HUES64 (cell line): ENCODE results near the gene ADARB2.
"Not testable (repeated sequence)": the region's sequence is repeated elsewhere in the genome, so short reads cannot be mapped to it uniquely, and the experiment has no call there.

Source experiments
- H3K27ac ChIP-seq: 2 replicates; pipeline ENCODE4 v1.7.0; 2013; ENCODE audit warnings: low read depth, low read length, inconsistent platforms
- H3K27me3 ChIP-seq: 2 replicates; pipeline ENCODE4 v1.6.1; 2013; ENCODE audit warnings: mild to moderate bottlenecking, low read length; ENCODE audit not compliant: insufficient read depth
- H3K36me3 ChIP-seq: 2 replicates; pipeline ENCODE4 v1.6.1; 2013; ENCODE audit warnings: mild to moderate bottlenecking, low read length; ENCODE audit not compliant: insufficient read depth
- H3K4me1 ChIP-seq: 2 replicates; pipeline ENCODE4 v1.6.1; 2013; ENCODE audit warnings: mild to moderate bottlenecking, low read length, moderate library complexity; ENCODE audit not compliant: insufficient read depth
- H3K4me3 ChIP-seq: 2 replicates; pipeline ENCODE4 v1.5.1; 2013; ENCODE audit warnings: mild to moderate bottlenecking, low read length, moderate library complexity
- H3K9ac ChIP-seq: 2 replicates; pipeline ENCODE4 v1.6.1; 2013; ENCODE audit warnings: mild to moderate bottlenecking, low read depth, low read length
- H3K9me3 ChIP-seq: 2 replicates; pipeline ENCODE4 v1.6.1; 2013; ENCODE audit warnings: low read depth, low read length; ENCODE audit not compliant: insufficient read depth
- WGBS: fragments of 150-250, 120-280 bp; methylation state at CpG from one replicate; pipeline ENCODE4 v1.1.7; 2013; ENCODE audit warnings: missing lambda C conversion rate; 5-methylcytosine and 5-hydroxymethylcytosine counted together

The ADARB2 gene

DNA sequence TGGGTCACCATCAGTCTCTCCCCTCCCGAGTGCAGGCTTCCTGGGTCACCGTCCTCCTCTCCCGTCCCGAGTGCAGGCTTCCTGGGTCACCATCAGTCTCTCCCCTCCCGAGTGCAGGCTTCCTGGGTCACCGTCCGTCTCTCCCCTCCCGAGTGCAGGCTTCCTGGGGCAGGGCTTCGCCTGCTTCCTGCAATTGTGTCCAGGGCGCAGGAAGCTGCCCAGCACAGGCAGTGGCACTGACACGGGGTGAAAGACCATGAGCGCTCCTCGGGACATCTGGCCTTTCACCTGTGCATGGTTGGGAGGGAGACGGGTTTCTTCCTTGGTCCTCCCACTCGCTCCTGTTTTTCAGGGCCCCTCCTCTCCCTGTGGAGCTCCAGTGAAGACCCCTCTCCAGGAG, 339.2 kb downstream of the ADARB2 start:
- 90% methylated on average over 15 of the region's 15 CpGs for WGBS
- H3K27me3 ChIP-seq, H3K36me3 ChIP-seq, H3K9ac ChIP-seq, H3K4me3 ChIP-seq, H3K4me1 ChIP-seq, H3K27ac ChIP-seq, H3K9me3 ChIP-seq: not testable (repeated sequence)

DNA sequence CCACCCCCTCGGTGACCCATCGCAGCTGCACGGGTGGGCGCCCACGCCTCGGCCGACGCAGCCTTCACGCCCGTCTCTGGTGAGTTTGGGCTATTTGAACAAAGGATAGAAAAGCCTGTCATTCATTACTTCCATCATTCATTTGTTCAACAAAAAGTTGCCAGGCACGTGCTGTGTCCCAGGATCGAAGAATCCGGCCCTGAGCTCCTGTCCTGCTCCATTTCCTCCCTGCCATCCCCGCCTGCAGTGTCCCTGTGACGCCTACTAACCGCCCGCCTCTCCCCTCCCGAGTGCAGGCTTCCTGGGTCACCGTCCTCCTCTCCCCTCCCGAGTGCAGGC, 341.1 kb downstream of the ADARB2 start:
- Histone ChIP-seq H3K36me3 (no peaks in the 10 kb centered on the region), H3K4me3 (no peak overlapping the region), H3K9ac (no peak overlapping the region), H3K27ac (no peak overlapping the region), H3K9me3 (no peaks in the 10 kb centered on the region), H3K4me1 (no peaks in the 10 kb centered on the region), H3K27me3 (no peaks in the 10 kb centered on the region)
- WGBS: 86% methylated on average over 20 of the region's 20 CpGs

DNA sequence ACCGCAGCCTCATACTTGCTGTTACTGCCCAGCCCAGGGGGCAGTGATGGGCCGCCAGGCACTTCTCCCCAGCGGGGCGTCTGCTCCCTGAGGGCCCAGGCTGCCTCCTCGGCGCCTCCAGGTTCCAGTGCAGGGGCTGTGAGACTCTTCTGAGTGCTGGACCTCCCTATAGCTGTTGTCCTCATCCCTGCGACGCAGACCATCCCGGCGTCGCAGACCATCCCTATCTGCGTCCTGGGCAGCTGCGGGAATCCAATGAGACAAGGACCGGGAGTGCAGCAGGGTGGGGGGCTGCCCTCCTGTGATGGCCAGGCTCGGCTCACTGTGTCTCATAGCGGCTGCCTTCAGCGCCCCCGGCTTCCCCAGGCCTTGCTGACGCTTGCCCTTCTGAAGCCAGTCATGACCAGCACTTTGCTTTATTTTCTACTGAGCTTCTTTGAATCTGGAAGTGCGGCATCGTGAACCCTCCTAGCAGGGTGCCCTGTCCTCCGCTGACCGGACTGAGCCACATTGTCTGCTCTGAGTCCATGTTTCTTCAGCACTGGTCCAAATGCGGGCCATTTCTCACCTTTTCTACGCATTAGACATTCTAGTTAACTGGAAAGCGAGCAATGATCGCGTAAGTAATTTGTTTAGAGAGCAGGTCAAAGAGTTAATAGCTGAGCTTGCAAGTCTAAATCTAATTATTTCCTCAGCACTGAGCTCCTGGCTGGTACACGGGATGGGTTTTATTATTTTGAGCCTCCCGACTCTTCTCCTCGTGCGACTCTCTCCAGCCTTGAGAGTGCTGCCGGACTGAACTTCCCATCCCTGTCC, 341.6 kb downstream of the ADARB2 start:
- WGBS: 94% methylated on average over 33 of the region's 33 CpGs
- Histone ChIP-seq H3K27me3 (no peaks in the 10 kb centered on the region), H3K27ac (no peak overlapping the region), H3K36me3 (no peaks in the 10 kb centered on the region), H3K4me3 (no peak overlapping the region), H3K9ac (no peak overlapping the region), H3K4me1 (no peaks in the 10 kb centered on the region), H3K9me3 (no peaks in the 10 kb centered on the region)

DNA sequence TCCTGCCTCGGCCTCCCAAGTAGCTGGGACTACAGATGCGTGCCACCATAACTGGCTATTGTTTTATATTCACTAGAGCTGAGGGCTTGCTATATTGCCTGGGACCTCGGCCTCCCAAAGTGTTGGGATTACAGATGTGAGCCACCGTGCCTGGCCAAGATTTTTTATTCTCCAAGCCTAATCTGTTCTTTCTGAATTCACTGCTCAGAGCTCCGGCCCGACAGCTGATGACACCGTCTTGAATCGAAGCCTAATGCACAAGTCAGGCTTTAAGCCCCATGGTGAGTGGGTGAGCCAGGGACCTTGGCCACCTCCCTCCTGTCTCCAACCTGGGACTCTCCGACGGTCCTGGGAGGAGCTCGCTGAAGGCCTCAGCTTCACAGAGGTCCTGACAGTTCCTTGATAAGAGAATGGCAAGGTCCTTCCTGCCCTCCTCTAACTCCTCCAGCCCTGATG, 342.3 kb downstream of the ADARB2 start:
- no peaks in the 10 kb centered on the region for H3K4me1 ChIP-seq
- no peak overlapping the region for H3K9ac ChIP-seq
- no peaks in the 10 kb centered on the region for H3K9me3 ChIP-seq
- H3K27me3 ChIP-seq: no peaks in the 10 kb centered on the region
- no peak overlapping the region for H3K27ac ChIP-seq
- H3K4me3 ChIP-seq: no peak overlapping the region
- WGBS: 94% methylated on average over 11 of the region's 11 CpGs
- H3K36me3 ChIP-seq: no peaks in the 10 kb centered on the region

DNA sequence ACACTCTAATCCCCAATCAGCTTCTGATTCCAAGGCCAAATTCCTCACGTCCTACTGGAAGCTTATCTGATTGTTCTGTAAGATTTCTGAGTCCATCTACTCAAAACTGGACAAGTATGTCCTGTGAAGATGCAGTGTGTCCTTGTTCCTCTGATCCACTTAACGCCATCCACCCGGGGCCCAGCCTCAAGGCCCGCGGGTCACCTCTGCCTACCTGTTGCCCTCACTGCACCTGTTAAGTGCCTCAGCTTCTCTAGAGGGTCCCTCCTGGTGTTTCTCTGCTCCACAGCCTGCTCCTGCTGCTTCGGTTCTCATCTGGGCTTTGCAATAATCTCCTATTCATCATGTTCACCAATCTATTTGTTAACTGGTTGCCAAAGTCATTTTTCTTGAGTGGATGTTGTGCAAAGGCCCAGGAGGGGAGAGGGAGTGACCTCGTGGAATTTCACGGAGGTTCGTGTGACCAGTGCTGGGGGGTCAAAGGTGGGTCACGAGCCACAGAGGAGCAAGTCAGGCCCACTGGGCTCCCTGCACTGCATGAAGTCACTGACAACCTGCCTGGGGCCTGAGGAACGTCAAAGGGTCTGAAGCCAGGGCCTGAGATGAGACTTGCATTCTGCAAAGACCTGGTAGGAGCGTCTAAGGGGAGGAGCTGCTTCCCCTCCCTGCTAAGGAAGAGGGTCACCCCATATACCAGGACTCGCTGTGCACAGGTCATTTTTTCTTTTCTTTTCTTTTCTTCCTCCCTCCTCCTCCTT, 343.0 kb downstream of the ADARB2 start:
- H3K27ac ChIP-seq: no peak overlapping the region
- no peaks in the 10 kb centered on the region for H3K36me3 ChIP-seq
- H3K27me3 ChIP-seq: no peaks in the 10 kb centered on the region
- no peaks in the 10 kb centered on the region for H3K9me3 ChIP-seq
- H3K4me1 ChIP-seq: no peaks in the 10 kb centered on the region
- H3K4me3 ChIP-seq: no peak overlapping the region
- 91% methylated on average over 13 of the region's 13 CpGs for WGBS
- no peak overlapping the region for H3K9ac ChIP-seq

DNA sequence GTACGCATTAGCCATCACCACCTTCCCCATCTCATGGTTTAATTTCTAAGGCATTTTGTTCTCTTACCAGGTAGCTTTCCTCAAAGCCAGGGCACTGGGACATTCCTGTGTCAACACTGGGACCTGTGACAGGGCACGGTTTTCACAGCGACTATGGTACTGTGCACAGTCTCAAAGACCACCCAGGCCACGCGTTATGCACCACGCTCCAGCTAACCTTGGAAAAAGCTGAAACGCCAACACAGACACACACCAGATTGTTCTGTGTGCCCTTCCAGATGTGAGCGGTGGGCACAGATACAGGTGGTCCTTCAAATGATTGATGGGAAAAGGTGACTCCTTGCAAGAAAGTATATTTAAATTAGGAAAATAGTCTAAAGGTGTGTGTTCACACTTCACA, 343.8 kb downstream of the ADARB2 start:
- Histone ChIP-seq H3K27ac (no peak overlapping the region), H3K4me3 (no peak overlapping the region), H3K9ac (no peak overlapping the region), H3K27me3 (no peaks in the 10 kb centered on the region), H3K36me3 (no peaks in the 10 kb centered on the region), H3K4me1 (no peaks in the 10 kb centered on the region), H3K9me3 (no peaks in the 10 kb centered on the region)
- WGBS: 97% methylated on average over 8 of the region's 8 CpGs

DNA sequence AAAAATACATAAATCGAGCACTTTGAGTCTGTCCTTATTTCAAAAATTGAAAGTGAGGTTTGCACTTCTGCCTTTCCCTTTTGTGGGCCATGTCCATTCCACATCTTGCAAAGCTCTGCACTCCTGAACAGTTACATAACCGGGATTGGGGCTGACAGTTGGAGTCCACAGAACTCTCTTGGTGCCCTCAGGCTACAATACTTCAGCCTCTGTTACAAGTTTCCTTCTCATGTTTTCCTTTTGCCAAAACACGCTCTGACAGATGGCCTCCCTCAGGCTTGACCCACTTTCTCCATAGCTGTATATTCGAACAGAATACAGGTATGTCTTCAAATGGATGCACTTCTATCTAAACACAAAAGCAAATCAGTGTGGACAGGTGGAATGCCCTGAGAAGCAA, 345.2 kb downstream of the ADARB2 start:
- WGBS: 91% methylated on average over 4 of the region's 4 CpGs

DNA sequence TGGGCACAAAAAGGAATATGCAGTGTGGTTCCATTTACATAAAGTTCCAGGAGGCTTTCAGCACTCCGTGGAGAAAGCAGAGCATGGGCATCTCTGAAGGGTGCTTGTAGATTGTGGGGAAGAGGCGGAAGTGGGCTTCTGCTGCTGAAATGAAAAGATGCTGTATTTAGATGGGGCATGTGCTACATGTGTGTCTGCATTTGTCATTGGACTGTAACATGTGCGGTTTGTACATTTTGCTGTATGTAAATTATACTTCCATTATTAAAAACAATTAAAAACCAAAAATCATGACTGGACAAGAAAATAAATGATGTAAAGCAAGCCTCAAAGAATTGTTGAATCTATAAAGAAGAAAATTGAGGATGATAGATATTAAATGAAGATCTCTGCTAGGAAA, 347.1 kb downstream of the ADARB2 start:
- Histone ChIP-seq H3K27ac (no peak overlapping the region), H3K9me3 (no peaks in the 10 kb centered on the region), H3K27me3 (no peaks in the 10 kb centered on the region), H3K4me3 (no peak overlapping the region), H3K9ac (no peak overlapping the region), H3K4me1 (no peaks in the 10 kb centered on the region), H3K36me3 (no peaks in the 10 kb centered on the region)
- 76% methylated on average over 2 of the region's 3 CpGs for WGBS

More for the DNA sequence above, 345.2 kb downstream of the ADARB2 start:
- Histone ChIP-seq H3K4me1 (no peaks in the 10 kb centered on the region), H3K36me3 (no peaks in the 10 kb centered on the region), H3K27me3 (no peaks in the 10 kb centered on the region), H3K9ac (no peak overlapping the region), H3K4me3 (no peak overlapping the region), H3K27ac (no peak overlapping the region), H3K9me3 (no peaks in the 10 kb centered on the region)

DNA sequence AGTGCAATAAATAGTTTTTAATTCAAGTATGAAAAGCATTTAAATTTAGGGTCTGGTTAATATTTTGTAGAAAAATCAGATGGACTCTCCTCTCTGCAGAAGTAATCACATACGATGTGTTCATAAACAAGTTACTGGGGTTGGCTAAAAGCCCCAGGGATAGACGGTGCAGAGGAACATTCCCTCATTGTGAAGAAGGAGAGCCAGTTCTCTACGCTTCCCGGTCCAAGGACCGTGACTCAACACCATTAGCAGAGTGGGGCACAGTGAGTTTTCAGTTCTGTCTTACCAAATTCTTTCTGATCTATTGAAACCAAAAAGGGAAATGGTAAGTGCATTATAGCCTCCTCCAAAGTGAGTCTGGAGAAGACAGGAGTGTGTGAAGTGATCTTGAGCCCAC, 353.3 kb downstream of the ADARB2 start:
- Histone ChIP-seq H3K27me3 (no peaks in the 10 kb centered on the region), H3K9ac (no peak overlapping the region), H3K9me3 (no peaks in the 10 kb centered on the region), H3K27ac (no peak overlapping the region), H3K4me3 (no peak overlapping the region), H3K36me3 (no peaks in the 10 kb centered on the region), H3K4me1 (peaks cover 30% of the 10 kb centered on the region)
- 90% methylated on average over 5 of the region's 5 CpGs for WGBS

DNA sequence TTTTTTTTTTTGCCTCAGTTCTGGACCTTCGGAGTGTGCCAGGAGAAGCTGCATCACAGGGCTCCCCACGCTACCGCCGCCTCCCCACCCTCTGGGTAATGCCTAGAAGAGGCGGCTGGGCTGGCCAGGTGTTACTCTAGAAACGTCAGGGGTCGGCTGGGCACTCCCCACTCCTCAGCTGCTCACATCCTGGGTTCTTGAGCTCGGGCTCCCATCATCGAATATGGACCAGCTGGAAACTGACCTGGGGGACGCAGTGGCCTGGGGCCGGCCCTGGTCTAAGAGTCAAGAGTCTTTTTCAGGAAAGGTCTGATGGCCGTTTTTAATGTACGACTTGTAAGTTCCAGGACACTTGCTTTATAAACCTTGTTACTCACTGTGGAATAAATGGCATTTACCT, 354.6 kb downstream of the ADARB2 start:
- 92% methylated on average over 13 of the region's 13 CpGs for WGBS
- H3K27me3 ChIP-seq: no peaks in the 10 kb centered on the region
- no peak overlapping the region for H3K9ac ChIP-seq
- H3K27ac ChIP-seq: no peak overlapping the region
- H3K4me1 ChIP-seq: peaks cover 30% of the 10 kb centered on the region
- H3K9me3 ChIP-seq: no peaks in the 10 kb centered on the region
- H3K4me3 ChIP-seq: no peak overlapping the region
- no peaks in the 10 kb centered on the region for H3K36me3 ChIP-seq

DNA sequence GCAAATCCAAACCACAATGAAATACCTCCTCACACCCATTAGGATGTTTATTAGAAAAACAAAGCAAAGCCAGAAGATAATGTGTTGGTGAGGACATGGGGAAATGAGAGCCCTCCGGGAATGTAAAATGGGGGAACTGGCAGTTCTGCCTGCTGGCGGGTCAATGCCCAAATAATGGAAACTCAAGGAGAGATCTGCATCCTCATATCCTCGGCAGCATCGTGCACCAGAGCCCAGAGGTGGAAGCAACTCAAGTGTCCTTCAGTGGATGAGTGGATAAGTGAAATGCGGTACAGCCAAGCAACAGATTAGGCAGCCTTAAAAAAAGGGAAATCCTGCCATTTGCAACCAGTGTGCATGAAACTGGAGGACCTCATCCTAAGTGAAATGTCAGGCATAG, 356.0 kb downstream of the ADARB2 start:
- Histone ChIP-seq H3K27me3 (no peaks in the 10 kb centered on the region), H3K4me3 (no peak overlapping the region), H3K36me3 (no peaks in the 10 kb centered on the region), H3K4me1 (peaks cover 30% of the 10 kb centered on the region), H3K9ac (no peak overlapping the region), H3K27ac (no peak overlapping the region), H3K9me3 (no peaks in the 10 kb centered on the region)
- 57% methylated on average over 5 of the region's 5 CpGs for WGBS
